ENCODE measurements around the gene SPAG7. TPM values are rescaled to one million over a fixed set of nuclear protein-coding genes. Genes with fewer than 3 reads are reported as not detected.

The SPAG7 gene
- polyA plus RNA-seq, 10 donors, result 78.8 to 113 (median 81.3) TPM

GRCh38 chr17:4951486-4951885 is 16.1 kb downstream of the SPAG7 start:
- peak in 1 of 3 donors; percentile 58 for DNase-seq

- peak in 2 of 3 donors; percentile 46 to 51 for DNase-seq
Observed at GRCh38 chr17:4950746-4951204, 16.8 kb downstream of the SPAG7 start, which contains the start of gene ENO3. Gene ENO3 (plus strand): TSS chr17:4951119. CDS start chr17:4951830, 711 bp downstream.

GRCh38 chr17:4950075-4950745 is 17.4 kb downstream of the SPAG7 start:
- DNase-seq, result peak in 2 of 3 donors; percentile 48 to 79

GRCh38 chr17:4949321-4950074 is 18.1 kb downstream of the SPAG7 start:
- peak; percentile 55 to 84 (median 73) for DNase-seq

GRCh38 chr17:4948931-4949320 is 18.7 kb downstream of the SPAG7 start:
- DNase-seq, result peak; percentile 93 to 96 (median 93)

GRCh38 chr17:4948166-4948930 is 19.3 kb downstream of the SPAG7 start, which contains the start of gene PFN1:
Gene PFN1 (minus strand): TSS chr17:4948530. CDS start chr17:4948394, 136 bp downstream.
- peak; percentile 94 to 98 (median 94) for DNase-seq

- DNase-seq, result peak in 2 of 3 donors; percentile 71 to 88
Observed at GRCh38 chr17:4947411-4948165, 20.0 kb downstream of the SPAG7 start.

- DNase-seq, result no peak
Observed at GRCh38 chr17:4947010-4947410, 20.6 kb downstream of the SPAG7 start.

GRCh38 chr17:4946312-4946976 is 21.2 kb downstream of the SPAG7 start:
- DNase-seq, result no peak

GRCh38 chr17:4945944-4946280 is 21.7 kb downstream of the SPAG7 start:
- DNase-seq, result no peak

GRCh38 chr17:4945176-4945943 is 22.3 kb downstream of the SPAG7 start:
- peak in 2 of 3 donors; percentile 49 to 69 for DNase-seq

- DNase-seq, result no peak
Observed at GRCh38 chr17:4944554-4945175, 23.0 kb downstream of the SPAG7 start.

- no peak for DNase-seq
Observed at GRCh38 chr17:4944163-4944553, 23.5 kb downstream of the SPAG7 start.

- DNase-seq, result no peak
Observed at GRCh38 chr17:4942760-4943508, 24.7 kb downstream of the SPAG7 start.

GRCh38 chr17:4941319-4941610 is 26.4 kb downstream of the SPAG7 start:
- DNase-seq, result no peak

- no peak for DNase-seq
Observed at GRCh38 chr17:4940555-4941318, 26.9 kb downstream of the SPAG7 start.

GRCh38 chr17:4939796-4940554 is 27.6 kb downstream of the SPAG7 start, which contains the start of the genes RNF167 and SLC25A11:
Gene RNF167 (plus strand): TSS chr17:4940268. CDS start chr17:4940910, 642 bp downstream.
Gene SLC25A11 (minus strand): TSS chr17:4940046. CDS start chr17:4939910, 136 bp downstream.
- peak; percentile 99 to 100 (median 100) for DNase-seq

GRCh38 chr17:4939546-4939795 is 28.1 kb downstream of the SPAG7 start:
- no peak for DNase-seq
